HEK293 (cell line): ENCODE results near the gene MKRN3.

ENCODE experiments used
- CTCF ChIA-PET: fragments of 350-600 bp; formaldehyde crosslinking; extraction: SDS; loops from one replicate; lab custom pipeline; 2021; ENCODE audit warnings: antibody characterized with exemption; lab: Yijun Ruan, JAX
- POLR2A ChIA-PET: fragments of 300-600 bp; formaldehyde crosslinking; extraction: SDS; loops from one replicate; lab custom pipeline; 2020; ENCODE audit warnings: antibody characterized with exemption, inconsistent platforms; lab: Yijun Ruan, JAX
- H3K27ac ChIP-seq: fragments of 200-500 bp; sonication (Bioruptor generic); 2 replicates; pipeline ENCODE4 v1.5.1; 2014; ENCODE audit warnings: low read depth, low read length, control low read depth, inconsistent platforms; ENCODE audit errors: extremely low read depth
- H3K36me3 ChIP-seq, 2 experiments: fragments of 200-500 bp in 1 of 2; sonication (Bioruptor generic) in 1 of 2; 1 replicate in 1 of 2; 2 replicates in 1 of 2; pipeline ENCODE4 v1.5.1; 2014 to 2017; ENCODE audit warnings: inconsistent platforms in 2 of 2, low read length in 2 of 2; ENCODE audit not compliant: control insufficient read depth in 2 of 2, insufficient read depth in 1 of 2
- H3K4me1 ChIP-seq: fragments of 200-500 bp; sonication (Bioruptor generic); 2 replicates; pipeline ENCODE4 v1.5.1; 2014; ENCODE audit warnings: mild to moderate bottlenecking, low read length, inconsistent platforms; ENCODE audit not compliant: control insufficient read depth, insufficient read depth
- H3K4me3 ChIP-seq: 2 replicates; pipeline ENCODE4 v1.5.1; 2011; ENCODE audit warnings: low read depth, mild to moderate bottlenecking, control low read depth, low read length, moderate library complexity
- H3K9me3 ChIP-seq: fragments of 200-500 bp; sonication (Bioruptor generic); 2 replicates; pipeline ENCODE4 v1.5.1; 2014; ENCODE audit warnings: low read depth, low read length, inconsistent platforms; ENCODE audit not compliant: control insufficient read depth, insufficient read depth
- KLF1 ChIP-seq: fragments of 450-650 bp; formaldehyde crosslinking; IDR thresholded peaks from 2 replicates; pipeline ENCODE4 v1.5.1; 2016; ENCODE audit warnings: missing biosample characterization, missing genetic modification characterization
- KLF8 ChIP-seq: fragments of 450-650 bp; formaldehyde crosslinking; IDR thresholded peaks from 2 replicates; pipeline ENCODE4 v1.5.1; 2016; ENCODE audit warnings: missing biosample characterization, missing genetic modification characterization
- KLF9 ChIP-seq: fragments of 450-650 bp; formaldehyde crosslinking; IDR thresholded peaks from 2 replicates; pipeline ENCODE4 v1.5.1; 2016; ENCODE audit warnings: missing biosample characterization, missing genetic modification characterization, low read depth
- OSR2 ChIP-seq: fragments of 450-650 bp; formaldehyde crosslinking; IDR thresholded peaks from 2 replicates; pipeline ENCODE4 v1.5.1; 2016; ENCODE audit warnings: missing biosample characterization, missing genetic modification characterization
- OVOL3 ChIP-seq: fragments of 450-650 bp; formaldehyde crosslinking; IDR thresholded peaks from 2 replicates; pipeline ENCODE4 v1.5.1; 2016; ENCODE audit warnings: missing biosample characterization, missing genetic modification characterization
- TRIM28 ChIP-seq: IDR thresholded peaks from 2 replicates; pipeline ENCODE4 v1.6.1; 2011; ENCODE audit warnings: low read length, control low read depth, borderline replicate concordance
- ZEB2 ChIP-seq: fragments of 450-650 bp; formaldehyde crosslinking; IDR thresholded peaks from 2 replicates; pipeline ENCODE4 v1.5.1; 2016; ENCODE audit warnings: missing biosample characterization, missing genetic modification characterization
- ZNF132 ChIP-seq: fragments of 450-650 bp; formaldehyde crosslinking; IDR thresholded peaks from 2 replicates; pipeline ENCODE4 v1.5.1; 2017; ENCODE audit warnings: missing biosample characterization, missing genetic modification characterization, borderline replicate concordance
- ZNF155 ChIP-seq: fragments of 450-650 bp; formaldehyde crosslinking; IDR thresholded peaks from 2 replicates; pipeline ENCODE4 v1.5.1; 2016; ENCODE audit warnings: missing biosample characterization, missing genetic modification characterization
- ZNF157 ChIP-seq: fragments of 450-650 bp; formaldehyde crosslinking; IDR thresholded peaks from 2 replicates; pipeline ENCODE4 v1.5.1; 2016; ENCODE audit warnings: missing biosample characterization, missing genetic modification characterization
- ZNF202 ChIP-seq: fragments of 450-650 bp; formaldehyde crosslinking; IDR thresholded peaks from 2 replicates; pipeline ENCODE4 v1.5.1; 2016; ENCODE audit warnings: missing biosample characterization, missing genetic modification characterization, borderline replicate concordance
- ZNF223 ChIP-seq: fragments of 450-650 bp; formaldehyde crosslinking; IDR thresholded peaks from 2 replicates; pipeline ENCODE4 v1.5.1; 2016; ENCODE audit warnings: missing biosample characterization, missing genetic modification characterization
- ZNF416 ChIP-seq: fragments of 450-650 bp; formaldehyde crosslinking; IDR thresholded peaks from 2 replicates; pipeline ENCODE4 v1.5.1; 2016; ENCODE audit warnings: missing biosample characterization, missing genetic modification characterization
- ZNF473 ChIP-seq: fragments of 450-650 bp; formaldehyde crosslinking; IDR thresholded peaks from 2 replicates; pipeline ENCODE4 v1.5.1; 2017; ENCODE audit warnings: missing biosample characterization, missing genetic modification characterization
- ZNF571 ChIP-seq: fragments of 450-650 bp; formaldehyde crosslinking; IDR thresholded peaks from 2 replicates; pipeline ENCODE4 v1.5.0; 2017; ENCODE audit warnings: missing biosample characterization, missing genetic modification characterization
- ZNF610 ChIP-seq: fragments of 450-650 bp; formaldehyde crosslinking; IDR thresholded peaks from 2 replicates; pipeline ENCODE4 v1.5.1; 2016; ENCODE audit warnings: missing biosample characterization, missing genetic modification characterization, borderline replicate concordance
- ZNF664 ChIP-seq: fragments of 450-650 bp; formaldehyde crosslinking; IDR thresholded peaks from 2 replicates; pipeline ENCODE4 v1.5.1; 2016; ENCODE audit warnings: missing biosample characterization, missing genetic modification characterization
- ZSCAN23 ChIP-seq: fragments of 450-650 bp; formaldehyde crosslinking; IDR thresholded peaks from 2 replicates; pipeline ENCODE4 v1.5.1; 2016; ENCODE audit warnings: missing biosample characterization, missing genetic modification characterization
- TF ChIP-seq, protein P1 (sequence below): fragments of 450-650 bp; formaldehyde crosslinking; IDR thresholded peaks from 2 replicates; pipeline ENCODE4 v1.5.1; 2016; ENCODE audit warnings: missing biosample characterization, missing genetic modification characterization
- TF ChIP-seq, protein P2 (sequence below): fragments of 450-650 bp; formaldehyde crosslinking; IDR thresholded peaks from 2 replicates; pipeline ENCODE4 v1.5.1; 2016; ENCODE audit warnings: missing biosample characterization, missing genetic modification characterization
- TF ChIP-seq, protein P3 (sequence below): fragments of 450-650 bp; formaldehyde crosslinking; IDR thresholded peaks from 2 replicates; pipeline ENCODE4 v1.5.1; 2016; ENCODE audit warnings: missing biosample characterization, missing genetic modification characterization
- TF ChIP-seq, protein P4 (sequence below): fragments of 450-650 bp; formaldehyde crosslinking; IDR thresholded peaks from 2 replicates; pipeline ENCODE4 v1.5.1; 2016; ENCODE audit warnings: missing biosample characterization, missing genetic modification characterization
- TF ChIP-seq, protein P5 (sequence below): fragments of 450-650 bp; formaldehyde crosslinking; IDR thresholded peaks from 2 replicates; pipeline ENCODE4 v1.5.1; 2016; ENCODE audit warnings: missing biosample characterization, missing genetic modification characterization, low read depth
- TF ChIP-seq, protein P6 (sequence below): fragments of 450-650 bp; formaldehyde crosslinking; IDR thresholded peaks from 2 replicates; pipeline ENCODE4; 2016; ENCODE audit warnings: missing biosample characterization, missing genetic modification characterization
- TF ChIP-seq, protein P7 (sequence below): fragments of 450-650 bp; formaldehyde crosslinking; IDR thresholded peaks from 2 replicates; pipeline ENCODE4 v1.5.1; 2016; ENCODE audit warnings: missing biosample characterization, missing genetic modification characterization

MKRN3 gene

DNA sequence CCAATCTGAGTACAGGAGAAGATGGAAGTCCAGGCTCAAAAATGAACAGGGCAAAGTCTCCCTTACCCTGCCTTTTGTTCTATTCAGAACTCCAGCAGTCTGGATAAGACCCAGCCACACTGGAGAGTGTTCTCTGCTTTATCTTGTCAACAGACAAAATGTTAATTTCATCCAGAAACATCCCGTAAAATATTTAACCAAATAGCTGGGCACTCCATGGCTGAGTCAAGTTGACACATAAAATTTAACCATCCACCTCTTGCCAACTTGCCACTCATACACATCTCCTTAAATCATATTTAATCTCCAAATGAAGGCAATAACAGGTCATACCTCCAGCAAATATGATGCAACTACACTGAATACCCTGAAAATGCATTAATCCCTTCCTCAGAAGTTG is 33.6 kb downstream of the MKRN3 start:
- ChIA-PET CTCF (no interaction called here), POLR2A (no interaction called here)
- no peak overlapping the region for H3K27ac ChIP-seq
- no peaks in the 10 kb centered on the region for H3K4me1 ChIP-seq
- no peak for TF ChIP-seq OVOL3 (tag by site-specific recombination)
- no peak for TF ChIP-seq ZNF664 (tag by site-specific recombination)
- no peak for TF ChIP-seq KLF9 (tag by site-specific recombination)
- no peak for TF ChIP-seq ZNF610 (tag by site-specific recombination)
- TF ChIP-seq ZNF571 (tag by site-specific recombination) = no peak
- TF ChIP-seq ZNF473 (tag by site-specific recombination) = no peak
- TF ChIP-seq, protein P1, sequence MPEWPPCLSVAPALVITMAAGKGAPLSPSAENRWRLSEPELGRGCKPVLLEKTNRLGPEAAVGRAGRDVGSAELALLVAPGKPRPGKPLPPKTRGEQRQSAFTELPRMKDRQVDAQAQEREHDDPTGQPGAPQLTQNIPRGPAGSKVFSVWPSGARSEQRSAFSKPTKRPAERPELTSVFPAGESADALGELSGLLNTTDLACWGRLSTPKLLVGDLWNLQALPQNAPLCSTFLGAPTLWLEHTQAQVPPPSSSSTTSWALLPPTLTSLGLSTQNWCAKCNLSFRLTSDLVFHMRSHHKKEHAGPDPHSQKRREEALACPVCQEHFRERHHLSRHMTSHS (tag by site-specific recombination) = no peak
- no peak for TF ChIP-seq ZNF155 (tag by site-specific recombination)
- no peak for TF ChIP-seq ZNF223 (tag by site-specific recombination)
- no peak for TF ChIP-seq OSR2 (tag by site-specific recombination)
- TF ChIP-seq, protein P2, sequence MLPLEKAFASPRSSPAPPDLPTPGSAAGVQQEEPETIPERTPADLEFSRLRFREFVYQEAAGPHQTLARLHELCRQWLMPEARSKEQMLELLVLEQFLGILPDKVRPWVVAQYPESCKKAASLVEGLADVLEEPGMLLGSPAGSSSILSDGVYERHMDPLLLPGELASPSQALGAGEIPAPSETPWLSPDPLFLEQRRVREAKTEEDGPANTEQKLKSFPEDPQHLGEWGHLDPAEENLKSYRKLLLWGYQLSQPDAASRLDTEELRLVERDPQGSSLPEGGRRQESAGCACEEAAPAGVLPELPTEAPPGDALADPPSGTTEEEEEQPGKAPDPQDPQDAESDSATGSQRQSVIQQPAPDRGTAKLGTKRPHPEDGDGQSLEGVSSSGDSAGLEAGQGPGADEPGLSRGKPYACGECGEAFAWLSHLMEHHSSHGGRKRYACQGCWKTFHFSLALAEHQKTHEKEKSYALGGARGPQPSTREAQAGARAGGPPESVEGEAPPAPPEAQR (tag by site-specific recombination) = no peak
- no peak for TF ChIP-seq KLF8 (tag by site-specific recombination)
- H3K36me3 ChIP-seq = no peaks in the 10 kb centered on the region
- no peak overlapping the region for H3K4me3 ChIP-seq
- H3K9me3 ChIP-seq = no peaks in the 10 kb centered on the region

DNA sequence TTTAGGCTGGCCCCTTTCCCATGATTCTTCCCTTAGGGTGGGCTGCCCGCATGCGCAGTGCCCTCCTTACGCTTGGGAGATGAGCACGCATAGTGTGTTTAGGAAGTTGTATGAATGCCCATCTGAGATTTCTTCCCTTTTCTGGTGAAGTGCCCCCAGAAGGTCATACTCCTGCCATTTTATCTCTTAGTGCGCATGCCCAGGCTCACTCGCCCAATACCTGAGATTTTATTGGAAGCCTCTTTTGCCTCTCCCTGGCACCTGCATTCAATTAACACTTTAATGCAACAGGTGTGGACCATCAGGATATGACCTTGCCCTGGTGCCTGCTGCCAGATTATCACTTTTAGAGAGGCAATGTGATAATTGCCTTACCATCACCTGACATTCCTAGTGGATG is 36.6 kb downstream of the MKRN3 start:
- Histone ChIP-seq H3K9me3 (no peaks in the 10 kb centered on the region), H3K36me3 (no peaks in the 10 kb centered on the region)
- ChIA-PET CTCF (no interaction called here), POLR2A (no interaction called here)
- TF ChIP-seq, protein P3, sequence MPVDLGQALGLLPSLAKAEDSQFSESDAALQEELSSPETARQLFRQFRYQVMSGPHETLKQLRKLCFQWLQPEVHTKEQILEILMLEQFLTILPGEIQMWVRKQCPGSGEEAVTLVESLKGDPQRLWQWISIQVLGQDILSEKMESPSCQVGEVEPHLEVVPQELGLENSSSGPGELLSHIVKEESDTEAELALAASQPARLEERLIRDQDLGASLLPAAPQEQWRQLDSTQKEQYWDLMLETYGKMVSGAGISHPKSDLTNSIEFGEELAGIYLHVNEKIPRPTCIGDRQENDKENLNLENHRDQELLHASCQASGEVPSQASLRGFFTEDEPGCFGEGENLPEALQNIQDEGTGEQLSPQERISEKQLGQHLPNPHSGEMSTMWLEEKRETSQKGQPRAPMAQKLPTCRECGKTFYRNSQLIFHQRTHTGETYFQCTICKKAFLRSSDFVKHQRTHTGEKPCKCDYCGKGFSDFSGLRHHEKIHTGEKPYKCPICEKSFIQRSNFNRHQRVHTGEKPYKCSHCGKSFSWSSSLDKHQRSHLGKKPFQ (tag by site-specific recombination) = no peak
- TF ChIP-seq, protein P4, sequence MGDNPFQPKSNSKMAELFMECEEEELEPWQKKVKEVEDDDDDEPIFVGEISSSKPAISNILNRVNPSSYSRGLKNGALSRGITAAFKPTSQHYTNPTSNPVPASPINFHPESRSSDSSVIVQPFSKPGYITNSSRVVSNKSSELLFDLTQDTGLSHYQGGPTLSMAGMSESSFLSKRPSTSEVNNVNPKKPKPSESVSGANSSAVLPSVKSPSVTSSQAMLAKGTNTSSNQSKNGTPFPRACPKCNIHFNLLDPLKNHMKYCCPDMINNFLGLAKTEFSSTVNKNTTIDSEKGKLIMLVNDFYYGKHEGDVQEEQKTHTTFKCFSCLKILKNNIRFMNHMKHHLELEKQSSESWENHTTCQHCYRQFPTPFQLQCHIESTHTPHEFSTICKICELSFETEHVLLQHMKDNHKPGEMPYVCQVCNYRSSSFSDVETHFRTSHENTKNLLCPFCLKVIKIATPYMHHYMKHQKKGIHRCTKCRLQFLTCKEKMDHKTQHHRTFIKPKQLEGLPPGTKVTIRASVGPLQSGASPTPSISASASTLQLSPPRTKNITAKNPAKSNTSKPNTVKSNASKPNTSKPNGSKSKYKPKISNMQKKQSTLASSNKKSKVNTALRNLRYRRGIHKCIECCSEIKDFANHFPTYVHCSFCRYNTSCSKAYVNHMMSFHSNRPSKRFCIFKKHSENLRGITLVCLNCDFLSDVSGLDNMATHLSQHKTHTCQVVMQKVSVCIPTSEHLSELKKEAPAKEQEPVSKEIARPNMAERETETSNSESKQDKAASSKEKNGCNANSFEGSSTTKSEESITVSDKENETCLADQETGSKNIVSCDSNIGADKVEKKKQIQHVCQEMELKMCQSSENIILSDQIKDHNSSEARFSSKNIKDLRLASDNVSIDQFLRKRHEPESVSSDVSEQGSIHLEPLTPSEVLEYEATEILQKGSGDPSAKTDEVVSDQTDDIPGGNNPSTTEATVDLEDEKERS (tag by site-specific recombination) = no peak
- TF ChIP-seq ZEB2 (tag by site-specific recombination) (no peak), ZNF202 (tag by site-specific recombination) (no peak), ZNF157 (tag by site-specific recombination) (no peak), ZNF132 (tag by site-specific recombination) (no peak), TRIM28 (no peak), KLF1 (tag by site-specific recombination) (no peak), ZNF416 (no peak), ZSCAN23 (tag by site-specific recombination) (no peak), ZNF473 (tag by site-specific recombination) (no peak)
- TF ChIP-seq, protein P5, sequence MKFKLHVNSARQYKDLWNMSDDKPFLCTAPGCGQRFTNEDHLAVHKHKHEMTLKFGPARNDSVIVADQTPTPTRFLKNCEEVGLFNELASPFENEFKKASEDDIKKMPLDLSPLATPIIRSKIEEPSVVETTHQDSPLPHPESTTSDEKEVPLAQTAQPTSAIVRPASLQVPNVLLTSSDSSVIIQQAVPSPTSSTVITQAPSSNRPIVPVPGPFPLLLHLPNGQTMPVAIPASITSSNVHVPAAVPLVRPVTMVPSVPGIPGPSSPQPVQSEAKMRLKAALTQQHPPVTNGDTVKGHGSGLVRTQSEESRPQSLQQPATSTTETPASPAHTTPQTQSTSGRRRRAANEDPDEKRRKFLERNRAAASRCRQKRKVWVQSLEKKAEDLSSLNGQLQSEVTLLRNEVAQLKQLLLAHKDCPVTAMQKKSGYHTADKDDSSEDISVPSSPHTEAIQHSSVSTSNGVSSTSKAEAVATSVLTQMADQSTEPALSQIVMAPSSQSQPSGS = no peak
- TF ChIP-seq, protein P6, sequence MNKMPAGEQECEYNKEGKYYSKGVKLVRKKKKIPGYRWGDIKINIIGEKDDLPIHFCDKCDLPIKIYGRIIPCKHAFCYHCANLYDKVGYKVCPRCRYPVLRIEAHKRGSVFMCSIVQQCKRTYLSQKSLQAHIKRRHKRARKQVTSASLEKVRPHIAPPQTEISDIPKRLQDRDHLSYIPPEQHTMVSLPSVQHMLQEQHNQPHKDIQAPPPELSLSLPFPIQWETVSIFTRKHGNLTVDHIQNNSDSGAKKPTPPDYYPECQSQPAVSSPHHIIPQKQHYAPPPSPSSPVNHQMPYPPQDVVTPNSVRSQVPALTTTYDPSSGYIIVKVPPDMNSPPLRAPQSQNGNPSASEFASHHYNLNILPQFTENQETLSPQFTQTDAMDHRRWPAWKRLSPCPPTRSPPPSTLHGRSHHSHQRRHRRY (tag by site-specific recombination) = no peak
- TF ChIP-seq, protein P7, sequence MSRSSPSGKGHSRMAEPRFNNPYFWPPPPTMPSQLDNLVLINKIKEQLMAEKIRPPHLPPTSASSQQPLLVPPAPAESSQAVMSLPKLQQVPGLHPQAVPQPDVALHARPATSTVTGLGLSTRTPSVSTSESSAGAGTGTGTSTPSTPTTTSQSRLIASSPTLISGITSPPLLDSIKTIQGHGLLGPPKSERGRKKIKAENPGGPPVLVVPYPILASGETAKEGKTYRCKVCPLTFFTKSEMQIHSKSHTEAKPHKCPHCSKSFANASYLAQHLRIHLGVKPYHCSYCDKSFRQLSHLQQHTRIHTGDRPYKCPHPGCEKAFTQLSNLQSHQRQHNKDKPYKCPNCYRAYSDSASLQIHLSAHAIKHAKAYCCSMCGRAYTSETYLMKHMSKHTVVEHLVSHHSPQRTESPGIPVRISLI (tag by site-specific recombination) = no peak
- TF ChIP-seq, all 188 proteins: peak for 0
- Histone ChIP-seq H3K27ac (no peak overlapping the region), H3K4me1 (no peaks in the 10 kb centered on the region), H3K4me3 (no peak overlapping the region)
